Caco-2 (cell line): ENCODE data around the gene LRRC4C. TPM values are rescaled to one million over a fixed set of nuclear protein-coding genes. Genes with fewer than 3 reads are reported as not detected.

Source experiments
- BruUV-seq: library from RNA; stranded (reverse); fragments of 400-500 nt; replicated peaks from 2 replicates; lab custom pipeline; 2021; lab: Mats Ljungman, UMichigan
- CTCF ChIA-PET: fragments of 300-600 bp; sonication (Branson Sonifier 250); formaldehyde crosslinking; loops from one replicate; lab custom pipeline; 2022; ENCODE audit warnings: antibody characterized with exemption; lab: Charles Lee
- POLR2A ChIA-PET: fragments of 300-600 bp; sonication (Branson Sonifier 250); formaldehyde crosslinking; loops from one replicate; lab custom pipeline; 2022; ENCODE audit warnings: antibody characterized with exemption; lab: Charles Lee
- DNase-seq, 2 experiments: peaks; one replicate each; pipeline versions ENCODE4 v3.0.0 to v3.0.0-alpha.2; 2020 to 2022
- H3K27me3 ChIP-seq: replicated peaks from 2 replicates; pipeline ENCODE4 v1.6.0; 2011; ENCODE audit warnings: low read length; ENCODE audit not compliant: control insufficient read depth, insufficient read depth
- H3K36me3 ChIP-seq: 2 replicates; pipeline ENCODE4 v1.5.1; 2011; ENCODE audit warnings: low read length; ENCODE audit not compliant: control insufficient read depth, insufficient read depth
- H3K4me1 ChIP-seq: fragments of 250-450 bp; sonication (Bioruptor Pico); 2 replicates; pipeline ENCODE4 v1.5.1; 2020; ENCODE audit warnings: mild to moderate bottlenecking
- H3K4me3 ChIP-seq: 2 replicates; pipeline ENCODE4 v1.5.1; 2011; ENCODE audit warnings: low read depth, mild to moderate bottlenecking, control low read depth, low read length
- H3K9me3 ChIP-seq: fragments of 250-450 bp; sonication (Bioruptor Pico); 2 replicates; pipeline ENCODE4 v1.5.1; 2020; ENCODE audit warnings: mild to moderate bottlenecking, moderate library complexity
- H3K27ac Mint-ChIP-seq: one replicate; pipeline ENCODE4 v1.8.0; 2022; ENCODE audit warnings: mixed read lengths; ENCODE audit not compliant: unreplicated experiment
- H3K27me3 Mint-ChIP-seq: one replicate; pipeline ENCODE4 v1.8.0; 2022; ENCODE audit warnings: mixed read lengths; ENCODE audit not compliant: insufficient read depth, unreplicated experiment
- H3K36me3 Mint-ChIP-seq: one replicate; pipeline ENCODE4 v1.8.0; 2022; ENCODE audit warnings: mild to moderate bottlenecking, mixed read lengths; ENCODE audit not compliant: insufficient read depth, unreplicated experiment
- H3K4me1 Mint-ChIP-seq: one replicate; pipeline ENCODE4 v1.8.0; 2022; ENCODE audit warnings: low read depth, mixed read lengths; ENCODE audit not compliant: unreplicated experiment
- H3K4me3 Mint-ChIP-seq: one replicate; pipeline ENCODE4 v1.8.0; 2022; ENCODE audit warnings: mild to moderate bottlenecking, moderate library complexity, mixed read lengths; ENCODE audit not compliant: unreplicated experiment
- H3K9me3 Mint-ChIP-seq: one replicate; pipeline ENCODE4 v1.8.0; 2022; ENCODE audit warnings: mixed read lengths; ENCODE audit not compliant: unreplicated experiment
- intact Hi-C: fragments of 100-400 bp; cut with micrococcal nuclease; formaldehyde crosslinking; loops from one replicate; pipeline ENCODE4 v1.10.0; 2022; ENCODE audit not compliant: unreplicated experiment
- total RNA-seq: library from RNA; stranded (reverse); gene quantifications from 2 replicates; pipeline ENCODE4 v1.2.3, GENCODE V29; 2022
- TF ChIP-seq, protein P1 (sequence below), 2 experiments: fragments of 200-600 bp in 1 of 2; IDR thresholded peaks; 1 replicate in 1 of 2; 2 replicates in 1 of 2; pipeline versions ENCODE4 v1.5.1 to v1.8.0; 2011 to 2022; ENCODE audit warnings: antibody characterized with exemption in 1 of 2, control low read depth in 1 of 2, inconsistent platforms in 1 of 2, low read depth in 1 of 2, low read length in 1 of 2, mild to moderate bottlenecking in 1 of 2, moderate library complexity in 1 of 2; ENCODE audit not compliant: insufficient read depth in 1 of 2, severe bottlenecking in 1 of 2, unreplicated experiment in 1 of 2

The LRRC4C gene
- total RNA-seq, 1 experiment from 2014 or later, result not detected

DNA sequence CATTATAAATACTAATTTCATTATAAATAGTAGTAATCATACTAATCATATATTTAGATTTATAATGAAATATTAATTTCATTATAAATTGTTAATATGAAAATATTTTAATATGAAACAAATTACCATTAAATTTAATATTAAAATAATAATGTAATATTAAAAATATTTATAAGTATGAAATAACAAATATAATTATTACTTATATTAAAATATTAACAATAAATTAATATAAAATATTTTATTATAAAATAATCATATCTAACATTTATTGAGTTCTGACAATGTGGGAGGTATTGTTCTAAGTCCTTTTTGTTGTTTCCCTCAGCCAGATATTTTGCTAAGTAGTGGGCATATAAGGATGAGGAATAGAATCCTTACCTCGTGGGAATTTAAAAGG is 1341.4 kb downstream of the LRRC4C start:
- H3K36me3 ChIP-seq, result no peaks in the 10 kb centered on the region
- H3K4me3 ChIP-seq, result no peak overlapping the region
- H3K27ac Mint-ChIP-seq, result no peak overlapping the region
- H3K36me3 Mint-ChIP-seq, result no peaks in the 10 kb centered on the region
- DNase-seq, result no peak
- no peaks in the 10 kb centered on the region for H3K9me3 Mint-ChIP-seq
- TF ChIP-seq, protein P1, sequence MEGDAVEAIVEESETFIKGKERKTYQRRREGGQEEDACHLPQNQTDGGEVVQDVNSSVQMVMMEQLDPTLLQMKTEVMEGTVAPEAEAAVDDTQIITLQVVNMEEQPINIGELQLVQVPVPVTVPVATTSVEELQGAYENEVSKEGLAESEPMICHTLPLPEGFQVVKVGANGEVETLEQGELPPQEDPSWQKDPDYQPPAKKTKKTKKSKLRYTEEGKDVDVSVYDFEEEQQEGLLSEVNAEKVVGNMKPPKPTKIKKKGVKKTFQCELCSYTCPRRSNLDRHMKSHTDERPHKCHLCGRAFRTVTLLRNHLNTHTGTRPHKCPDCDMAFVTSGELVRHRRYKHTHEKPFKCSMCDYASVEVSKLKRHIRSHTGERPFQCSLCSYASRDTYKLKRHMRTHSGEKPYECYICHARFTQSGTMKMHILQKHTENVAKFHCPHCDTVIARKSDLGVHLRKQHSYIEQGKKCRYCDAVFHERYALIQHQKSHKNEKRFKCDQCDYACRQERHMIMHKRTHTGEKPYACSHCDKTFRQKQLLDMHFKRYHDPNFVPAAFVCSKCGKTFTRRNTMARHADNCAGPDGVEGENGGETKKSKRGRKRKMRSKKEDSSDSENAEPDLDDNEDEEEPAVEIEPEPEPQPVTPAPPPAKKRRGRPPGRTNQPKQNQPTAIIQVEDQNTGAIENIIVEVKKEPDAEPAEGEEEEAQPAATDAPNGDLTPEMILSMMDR (IDR thresholded peaks at IDR 0.05; ENCODE audit: insufficient read depth in 1 of 2, low read depth in 1 of 2, low read length in 1 of 2, severe bottlenecking in 1 of 2, unreplicated experiment in 1 of 2), result no peak
- no peaks in the 10 kb centered on the region for H3K27me3 ChIP-seq
- H3K9me3 ChIP-seq, result no peaks in the 10 kb centered on the region
- intact Hi-C loops, result no loop called here
- H3K27me3 Mint-ChIP-seq, result no peaks in the 10 kb centered on the region
- ChIA-PET POLR2A (no interaction called here), CTCF (no interaction called here)
- H3K4me1 ChIP-seq, result no peaks in the 10 kb centered on the region
- no TSS peak for BruUV-seq
- H3K4me3 Mint-ChIP-seq, result no peak overlapping the region
- H3K4me1 Mint-ChIP-seq, result no peaks in the 10 kb centered on the region

DNA sequence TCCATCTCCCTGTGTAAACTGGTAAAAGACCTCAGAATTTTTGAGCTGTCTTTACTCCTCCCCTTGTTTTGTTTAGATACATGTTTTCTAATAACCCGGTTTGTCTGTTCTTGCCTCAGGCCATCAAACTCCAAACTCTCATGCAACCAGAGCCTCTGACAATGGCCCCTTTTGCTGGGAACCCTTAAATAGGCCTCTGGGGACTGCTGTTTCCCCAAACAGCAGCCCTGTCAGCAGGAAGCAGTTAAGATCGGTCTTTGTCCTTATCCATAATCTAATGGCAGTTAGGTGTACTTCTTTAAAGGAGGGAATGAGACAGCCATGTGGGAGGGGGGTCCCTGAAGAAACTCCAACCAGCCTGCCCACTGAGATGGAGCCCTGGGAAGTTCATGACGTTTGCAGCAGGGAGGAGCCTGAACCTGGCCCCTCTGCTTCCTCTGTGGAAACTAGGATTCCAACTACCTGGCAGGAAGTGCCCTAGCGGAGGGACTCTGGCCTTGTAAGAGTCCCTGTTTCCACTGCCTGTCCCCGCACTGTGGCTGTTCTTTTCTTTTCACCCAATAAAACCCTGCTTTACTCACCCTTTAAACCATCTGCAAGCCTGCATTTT is 1354.4 kb downstream of the LRRC4C start:
- no peaks in the 10 kb centered on the region for H3K4me1 ChIP-seq
- DNase-seq, result no peak
- H3K36me3 ChIP-seq, result no peaks in the 10 kb centered on the region
- Mint-ChIP-seq H3K9me3 (no peaks in the 10 kb centered on the region), H3K27ac (no peak overlapping the region), H3K36me3 (no peaks in the 10 kb centered on the region), H3K27me3 (no peaks in the 10 kb centered on the region), H3K4me1 (no peaks in the 10 kb centered on the region), H3K4me3 (no peak overlapping the region)
- no peak overlapping the region for H3K4me3 ChIP-seq
- no TSS peak for BruUV-seq
- H3K27me3 ChIP-seq, result no peaks in the 10 kb centered on the region
- TF ChIP-seq, protein P1 (IDR thresholded peaks at IDR 0.05; ENCODE audit: insufficient read depth in 1 of 2, low read depth in 1 of 2, low read length in 1 of 2, severe bottlenecking in 1 of 2, unreplicated experiment in 1 of 2), result no peak
- ChIA-PET CTCF (no interaction called here), POLR2A (interaction anchor here (0.6 kb wide), 1 partner anchor 80 kb away, joined by 3 read pairs; no protein-coding TSS in a partner anchor)
- intact Hi-C loops, result no loop called here
- no peaks in the 10 kb centered on the region for H3K9me3 ChIP-seq

DNA sequence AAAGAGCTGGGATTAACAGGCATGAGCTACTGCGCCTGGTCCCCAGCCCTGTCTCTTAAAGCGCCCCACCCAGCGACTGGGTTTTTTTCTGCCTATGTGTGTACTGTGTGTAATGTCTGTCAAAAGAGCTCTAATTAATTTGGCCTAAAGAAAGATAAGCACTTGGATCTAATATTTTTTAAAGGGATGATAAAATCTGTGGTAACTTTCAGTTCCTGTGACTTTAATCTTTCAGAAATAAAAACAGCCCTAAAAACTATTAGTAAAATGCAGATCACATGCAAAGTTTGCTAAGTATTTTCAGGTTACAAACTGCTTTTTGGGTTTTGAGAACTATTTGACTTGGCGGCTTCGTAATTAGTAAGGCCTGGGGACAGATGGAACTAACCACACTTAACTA is 1358.7 kb downstream of the LRRC4C start:
- Mint-ChIP-seq H3K27me3 (no peaks in the 10 kb centered on the region), H3K36me3 (no peaks in the 10 kb centered on the region), H3K9me3 (no peaks in the 10 kb centered on the region), H3K4me3 (no peak overlapping the region), H3K27ac (no peak overlapping the region), H3K4me1 (no peaks in the 10 kb centered on the region)
- Histone ChIP-seq H3K4me1 (no peaks in the 10 kb centered on the region), H3K4me3 (no peak overlapping the region), H3K36me3 (no peaks in the 10 kb centered on the region), H3K27me3 (no peaks in the 10 kb centered on the region), H3K9me3 (no peaks in the 10 kb centered on the region)
- intact Hi-C loops, result no loop called here
- CTCF ChIA-PET, result no interaction called here
- no TSS peak for BruUV-seq
- POLR2A ChIA-PET, result no interaction called here
- TF ChIP-seq, protein P1 (IDR thresholded peaks at IDR 0.05; ENCODE audit: insufficient read depth in 1 of 2, low read depth in 1 of 2, low read length in 1 of 2, severe bottlenecking in 1 of 2, unreplicated experiment in 1 of 2), result no peak
- no peak for DNase-seq
